IPS DF 6.9 (cell line): ENCODE results near the gene TNS1.
"Not testable (repeated sequence)": the region's sequence is repeated elsewhere in the genome, so short reads cannot be mapped to it uniquely, and the experiment has no call there.

Experiments used
- DNase-seq: peaks from one replicate; pipeline ENCODE4 v3.0.0-alpha.2; 2013; ENCODE audit warnings: low read depth, low spot score
- H3K27ac ChIP-seq: one replicate; pipeline ENCODE4 v1.5.1; 2013; ENCODE audit warnings: low read length, control low read depth
- H3K27me3 ChIP-seq: 2 replicates; pipeline ENCODE4 v1.6.1; 2013; ENCODE audit warnings: mild to moderate bottlenecking, low read length; ENCODE audit not compliant: control insufficient read depth, insufficient read depth
- H3K36me3 ChIP-seq: 2 replicates; pipeline ENCODE4 v1.6.1; 2013; ENCODE audit warnings: low read length; ENCODE audit not compliant: control insufficient read depth, insufficient read depth
- H3K4me1 ChIP-seq: 2 replicates; pipeline ENCODE4 v1.6.1; 2013; ENCODE audit warnings: low read length; ENCODE audit not compliant: control insufficient read depth, insufficient read depth
- H3K4me3 ChIP-seq: 2 replicates; pipeline ENCODE4 v1.5.1; 2013; ENCODE audit warnings: mild to moderate bottlenecking, low read length
- H3K9me3 ChIP-seq: 2 replicates; pipeline ENCODE4 v1.6.1; 2013; ENCODE audit warnings: low read length, inconsistent platforms; ENCODE audit not compliant: control insufficient read depth, insufficient read depth
- WGBS: extraction: QIAGEN DNeasy Blood & Tissue Kit; methylation state at CpG from one replicate; pipeline ENCODE4 v1.1.7; 2013; ENCODE audit warnings: mixed read lengths, missing lambda C conversion rate; ENCODE audit not compliant: insufficient read length, insufficient coverage; 5-methylcytosine and 5-hydroxymethylcytosine counted together

TNS1 gene

DNA sequence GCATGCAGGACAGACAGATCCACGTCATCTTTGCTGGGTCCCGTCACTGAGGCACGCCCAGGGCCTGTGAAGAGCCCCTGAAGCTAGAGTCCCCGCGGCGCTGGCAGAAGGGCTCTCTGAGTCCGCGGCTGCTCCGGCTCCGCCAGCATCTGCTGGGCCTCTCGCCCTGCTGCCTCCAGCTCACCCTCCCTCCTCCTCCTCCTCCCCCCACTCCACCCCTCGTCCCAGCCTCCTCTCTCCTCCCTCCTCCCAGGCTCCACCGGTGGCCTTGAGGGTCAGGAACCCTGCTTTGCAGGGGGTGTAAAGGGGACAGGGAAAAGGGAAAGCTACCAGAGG, at the start of gene TNS1:
TSS of gene TNS1 (minus strand) at position 151 of the 336 bp plus-strand sequence. CDS start at position 28, 123 bp downstream.
- Histone ChIP-seq H3K4me3 (no peak within 1 kb of the TSS), H3K27ac (no peak within 1 kb of the TSS), H3K4me1 (0 out of 2 replicates have a peak, but pooled peaks cover 3% of the 10 kb centered on the region), H3K36me3 (no peaks in the 10 kb centered on the region), H3K9me3 (no peaks in the 10 kb centered on the region), H3K27me3 (no peaks in the 10 kb centered on the region)
- WGBS, result no CpG with 5 or more reads among the region's 13 CpGs
- DNase-seq, result no peak

DNA sequence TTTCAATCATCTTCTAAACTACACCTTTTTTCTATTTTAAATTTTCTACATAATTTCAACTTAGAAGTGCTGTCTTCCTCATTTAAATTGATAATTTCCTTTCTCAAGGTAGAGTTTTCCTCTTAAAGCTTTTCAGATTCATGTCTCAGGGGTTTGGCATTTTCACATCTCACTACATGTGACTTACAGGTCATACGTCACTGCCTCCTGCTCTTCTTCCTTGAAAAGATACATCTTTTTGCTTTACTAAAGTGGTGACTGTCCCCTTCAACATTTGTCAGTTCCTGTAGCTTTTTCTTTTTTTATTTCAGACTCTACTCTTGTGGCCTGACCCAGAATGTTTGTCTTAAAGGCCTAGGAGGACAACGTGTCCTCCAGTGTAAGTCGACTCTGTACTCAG, 49.1 kb upstream of the TNS1 start:
- no CpG with 5 or more reads among the region's 3 CpGs for WGBS
- Histone ChIP-seq H3K4me1 (no peaks in the 10 kb centered on the region), H3K9me3 (no peaks in the 10 kb centered on the region), H3K4me3 (no peak overlapping the region), H3K27ac (no peak overlapping the region), H3K36me3 (no peaks in the 10 kb centered on the region), H3K27me3 (no peaks in the 10 kb centered on the region)
- no peak for DNase-seq

DNA sequence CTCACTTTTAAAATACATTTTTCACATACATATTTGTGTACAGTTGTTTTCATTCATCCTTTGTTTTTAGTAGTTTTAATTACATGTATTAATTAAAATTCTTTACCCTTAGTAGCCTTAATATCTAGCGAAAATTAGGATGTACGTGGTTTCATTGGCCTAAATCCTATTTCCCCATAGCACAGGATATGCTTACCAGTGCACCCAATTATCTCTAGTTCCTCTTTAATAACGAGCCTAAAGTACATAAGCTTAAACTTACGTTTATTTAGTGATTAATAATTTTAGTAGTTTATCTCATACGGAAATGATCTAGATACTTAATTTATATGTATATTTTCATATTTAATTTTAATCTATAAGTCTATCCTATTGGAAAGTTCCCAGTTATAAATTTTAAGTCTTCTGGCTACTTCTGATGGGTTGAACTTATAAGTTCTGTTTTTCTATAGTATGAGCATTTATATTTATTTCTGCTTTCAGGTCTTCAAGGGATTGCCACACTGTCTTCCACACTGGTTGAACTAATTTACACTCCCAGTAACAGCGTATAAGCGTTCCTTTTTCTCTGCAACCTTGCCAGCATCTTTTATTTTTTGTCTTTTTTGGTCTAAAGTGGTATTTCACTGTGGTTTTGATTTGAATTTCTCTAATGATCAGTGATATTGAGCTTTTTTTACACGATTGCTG, 44.9 kb upstream of the TNS1 start:
- no peak for DNase-seq
- WGBS, result no CpG with 5 or more reads among the region's 8 CpGs
- Histone ChIP-seq H3K27me3 (no peaks in the 10 kb centered on the region), H3K27ac (no peak overlapping the region), H3K4me3 (no peak overlapping the region), H3K36me3 (no peaks in the 10 kb centered on the region), H3K9me3 (no peaks in the 10 kb centered on the region), H3K4me1 (no peaks in the 10 kb centered on the region)

DNA sequence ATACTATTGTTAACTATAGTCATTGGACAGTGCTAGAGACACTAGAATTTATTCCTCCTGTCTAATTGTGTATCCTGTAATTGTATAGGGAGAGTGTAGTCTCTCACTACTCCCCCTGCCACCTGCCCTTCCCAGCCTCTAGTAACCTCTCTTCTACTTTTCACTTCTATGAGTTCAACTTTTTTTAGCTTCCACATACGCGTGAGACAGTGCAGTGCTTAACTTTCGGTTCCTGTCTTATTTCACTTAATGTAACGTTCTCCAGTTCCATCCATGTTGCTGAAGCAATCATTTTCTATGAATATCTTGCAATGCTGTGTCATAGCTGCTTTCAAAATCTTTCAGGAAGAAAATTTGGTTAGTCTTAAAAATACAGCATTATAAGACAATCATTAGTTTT, 43.4 kb upstream of the TNS1 start:
- WGBS, result no CpG with 5 or more reads among the region's 4 CpGs
- H3K27me3 ChIP-seq, result no peaks in the 10 kb centered on the region
- H3K36me3 ChIP-seq, result no peaks in the 10 kb centered on the region
- no peaks in the 10 kb centered on the region for H3K4me1 ChIP-seq
- H3K4me3 ChIP-seq, result no peak overlapping the region
- no peak for DNase-seq
- H3K27ac ChIP-seq, result no peak overlapping the region
- H3K9me3 ChIP-seq, result no peaks in the 10 kb centered on the region

DNA sequence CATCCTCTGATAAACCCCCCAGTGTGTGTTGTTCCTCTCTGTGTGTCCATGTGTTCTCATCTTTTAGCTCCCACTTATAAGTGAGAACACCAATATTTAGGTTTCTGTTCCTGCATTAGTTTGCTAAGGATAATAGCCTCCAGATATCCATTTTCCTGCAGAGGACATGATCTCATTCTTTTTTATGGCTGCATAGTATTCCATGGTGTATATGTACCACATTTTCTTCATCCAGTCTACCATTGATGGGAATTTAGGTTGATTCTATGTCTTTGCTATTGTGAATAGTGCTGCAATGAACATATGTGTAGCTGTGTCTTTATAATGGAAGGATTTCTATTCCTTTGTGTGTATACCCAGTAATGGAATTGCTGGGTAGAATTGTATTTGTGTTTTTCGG, 41.8 kb upstream of the TNS1 start:
- H3K27me3 ChIP-seq, DNase-seq, H3K36me3 ChIP-seq: not testable (repeated sequence)

DNA sequence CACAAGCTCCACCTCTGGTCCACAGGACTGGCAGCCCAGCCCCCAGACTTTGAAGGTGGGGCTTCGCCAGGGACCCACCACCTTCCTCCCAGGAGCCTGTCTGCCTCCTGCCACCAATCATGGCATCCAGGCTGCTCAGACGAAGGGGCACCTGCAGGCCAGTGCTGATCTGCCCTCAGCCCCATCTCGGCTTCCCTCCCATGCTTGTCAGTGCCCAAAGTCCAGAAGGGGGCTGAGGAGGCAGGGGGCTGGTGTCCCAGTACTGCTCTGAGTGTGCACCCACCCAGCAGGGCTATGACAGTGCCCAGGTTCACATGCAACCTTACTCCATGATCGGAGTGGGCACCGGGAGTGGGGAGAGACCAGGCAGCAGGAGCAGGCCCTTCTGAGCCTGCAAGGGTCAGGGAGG, 40.9 kb upstream of the TNS1 start:
- no CpG with 5 or more reads among the region's 5 CpGs for WGBS
- Histone ChIP-seq H3K27ac (no peak overlapping the region), H3K27me3 (no peaks in the 10 kb centered on the region), H3K36me3 (no peaks in the 10 kb centered on the region), H3K9me3 (no peaks in the 10 kb centered on the region), H3K4me1 (no peaks in the 10 kb centered on the region), H3K4me3 (no peak overlapping the region)
- no peak for DNase-seq

More for the DNA sequence above, 41.8 kb upstream of the TNS1 start:
- not testable (repeated sequence) for H3K27ac ChIP-seq, H3K9me3 ChIP-seq, H3K4me3 ChIP-seq, H3K4me1 ChIP-seq
- no CpG with 5 or more reads among the region's 1 CpG for WGBS

DNA sequence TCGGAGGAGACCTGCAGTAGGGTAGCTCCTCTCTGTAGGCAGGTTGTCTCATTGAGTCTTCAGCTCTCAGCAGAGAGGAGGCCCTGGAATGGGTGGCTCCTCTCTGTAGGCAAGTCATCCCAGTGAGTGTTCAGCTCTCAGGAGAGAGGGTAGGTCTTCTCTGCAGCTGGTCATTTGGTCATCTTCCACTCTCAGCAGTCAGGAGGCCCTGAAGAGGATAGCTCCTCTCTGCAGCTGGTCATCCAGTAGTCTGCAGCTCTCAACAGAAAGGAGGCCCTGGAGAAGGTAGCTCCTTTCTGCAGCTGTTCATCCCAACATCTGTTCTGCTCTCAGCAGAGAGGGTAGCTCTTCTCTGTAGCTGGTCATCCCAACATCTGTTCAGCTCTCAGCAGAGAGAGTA, 40.3 kb upstream of the TNS1 start:
- H3K9me3 ChIP-seq, result no peaks in the 10 kb centered on the region
- no peak overlapping the region for H3K27ac ChIP-seq
- DNase-seq, result no peak
- no peak overlapping the region for H3K4me3 ChIP-seq
- H3K27me3 ChIP-seq, result no peaks in the 10 kb centered on the region
- no CpG with 5 or more reads among the region's 1 CpG for WGBS
- H3K36me3 ChIP-seq, result no peaks in the 10 kb centered on the region
- no peaks in the 10 kb centered on the region for H3K4me1 ChIP-seq

DNA sequence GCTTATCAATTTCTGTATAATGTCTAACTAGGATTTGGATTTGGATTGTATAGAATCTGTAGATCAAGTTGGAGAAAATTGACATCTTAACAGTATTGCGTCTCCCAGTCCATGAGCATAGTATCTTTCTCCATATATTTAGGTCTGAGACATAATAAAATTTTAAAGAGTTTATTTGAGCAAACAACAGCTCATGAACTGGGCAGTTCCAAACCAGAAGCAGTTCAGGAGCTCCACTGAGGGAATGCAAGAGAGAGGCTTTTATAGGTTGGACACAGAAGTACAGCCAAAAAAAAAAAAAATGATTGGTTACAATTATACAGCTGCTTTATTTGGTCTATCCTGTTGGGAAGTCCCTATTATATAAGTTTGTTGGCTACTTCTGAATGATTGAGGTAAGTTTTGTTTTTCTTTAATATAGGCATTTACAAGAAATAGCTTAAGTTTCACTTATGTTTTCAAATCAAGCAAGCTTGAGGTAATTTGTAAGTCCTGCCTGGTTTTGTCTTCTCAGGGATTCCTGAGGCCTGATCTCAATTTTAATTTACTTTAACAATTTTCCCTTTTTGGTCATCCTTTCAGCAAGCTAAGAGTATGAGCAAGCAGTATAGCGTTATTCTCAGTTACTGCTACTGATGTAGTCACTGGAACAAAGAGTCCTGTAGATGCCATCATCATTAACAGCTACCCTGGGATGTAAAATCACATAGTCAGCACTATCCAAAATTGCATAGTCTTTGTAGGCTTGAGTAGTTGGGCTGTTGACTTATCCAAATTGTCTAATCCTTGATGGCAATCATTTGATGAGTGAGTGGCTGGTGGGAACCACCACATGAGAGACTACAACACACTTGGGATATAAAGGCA, 38.7 kb upstream of the TNS1 start:
- H3K27me3 ChIP-seq, result no peaks in the 10 kb centered on the region
- no peaks in the 10 kb centered on the region for H3K9me3 ChIP-seq
- H3K27ac ChIP-seq, result no peak overlapping the region
- WGBS, result no CpG with 5 or more reads among the region's 2 CpGs
- no peak overlapping the region for H3K4me3 ChIP-seq
- no peaks in the 10 kb centered on the region for H3K4me1 ChIP-seq
- no peak for DNase-seq
- H3K36me3 ChIP-seq, result no peaks in the 10 kb centered on the region

DNA sequence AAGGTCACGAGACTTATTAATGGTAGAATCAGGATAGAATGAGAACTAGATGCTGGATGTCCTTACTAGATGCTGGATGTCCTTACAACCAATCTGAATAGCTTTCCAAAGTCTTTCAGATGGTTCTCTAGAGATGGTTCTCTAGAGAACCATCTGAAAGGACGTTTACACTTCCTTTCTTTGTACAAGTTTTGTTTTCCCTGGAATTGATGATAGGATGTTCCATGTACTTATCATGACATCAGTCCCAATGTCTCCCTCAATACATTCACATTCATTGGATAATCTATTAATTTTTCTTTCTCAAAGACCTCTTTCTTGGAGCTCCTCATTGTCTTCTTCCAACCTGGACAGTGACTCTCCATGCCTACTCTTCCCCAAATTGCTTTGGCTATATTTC, 38.1 kb upstream of the TNS1 start:
- Histone ChIP-seq H3K27me3 (no peaks in the 10 kb centered on the region), H3K4me3 (no peak overlapping the region), H3K36me3 (no peaks in the 10 kb centered on the region), H3K27ac (no peak overlapping the region), H3K4me1 (no peaks in the 10 kb centered on the region), H3K9me3 (no peaks in the 10 kb centered on the region)
- DNase-seq, result no peak
- WGBS, result no CpG with 5 or more reads among the region's 2 CpGs

DNA sequence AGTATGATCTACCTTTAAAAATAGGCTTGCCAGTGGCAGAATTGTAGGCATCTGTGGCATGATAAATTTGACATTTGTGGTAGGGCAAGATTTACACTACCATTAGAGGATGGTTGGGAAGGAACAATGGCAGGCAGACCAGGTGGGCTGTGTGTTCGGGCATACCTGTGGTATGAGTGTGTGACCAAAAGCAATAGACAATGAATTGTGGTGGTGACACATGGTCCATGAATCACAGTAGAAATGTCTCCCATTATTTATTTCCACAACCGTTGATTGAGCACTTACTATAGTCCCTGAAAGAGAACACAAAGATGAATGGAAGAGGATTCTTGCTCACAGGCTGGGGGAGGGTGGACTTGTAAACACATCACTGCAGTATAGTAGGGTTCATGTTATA, 36.4 kb upstream of the TNS1 start:
- Histone ChIP-seq H3K27ac (no peak overlapping the region), H3K27me3 (peaks cover 4% of the 10 kb centered on the region; the same call in 1 of the 2 replicates)
- no CpG with 5 or more reads among the region's 2 CpGs for WGBS

More for the DNA sequence above, 36.4 kb upstream of the TNS1 start:
- no peaks in the 10 kb centered on the region for H3K4me1 ChIP-seq
- no peak overlapping the region for H3K4me3 ChIP-seq
- H3K36me3 ChIP-seq, result no peaks in the 10 kb centered on the region
- no peak for DNase-seq
- H3K9me3 ChIP-seq, result no peaks in the 10 kb centered on the region
